NB4 (cell line): ENCODE results near the gene CNTNAP2.

Experiments used
- DNase-seq: peaks from one replicate; pipeline ENCODE4 v3.0.0; 2010; ENCODE audit warnings: low read depth
- H3K4me3 ChIP-seq: one replicate; pipeline ENCODE4 v1.5.1; 2011; ENCODE audit warnings: mild to moderate bottlenecking, low read depth, low read length, moderate library complexity
- CTCF ChIP-seq: IDR thresholded peaks from one replicate; pipeline ENCODE4 v1.5.1; 2012; ENCODE audit warnings: low read depth, low read length
- MAX ChIP-seq: IDR thresholded peaks from 2 replicates; pipeline ENCODE4 v1.6.1; 2011; ENCODE audit warnings: low read depth, low read length
- MYC ChIP-seq: IDR thresholded peaks from 2 replicates; pipeline ENCODE4 v1.6.1; 2011; ENCODE audit warnings: low read depth, low read length
- POLR2A ChIP-seq: IDR thresholded peaks from 2 replicates; pipeline ENCODE4 v1.6.1; 2011; ENCODE audit warnings: mild to moderate bottlenecking; ENCODE audit not compliant: insufficient read length; ENCODE audit errors: extremely low read depth

CNTNAP2 gene

GRCh38 chr7:148191391-148192065, 2074.9 kb downstream of the CNTNAP2 start:
- no peak overlapping the region for H3K4me3 ChIP-seq

GRCh38 chr7:148192491-148192890, 2075.9 kb downstream of the CNTNAP2 start:
- DNase-seq: peak; percentile 37
- H3K4me3 ChIP-seq: no peak overlapping the region
- no peak for TF ChIP-seq MYC
- TF ChIP-seq CTCF: no peak
- no peak for TF ChIP-seq POLR2A
- no peak for TF ChIP-seq MAX

More at GRCh38 chr7:148191391-148192065, 2074.9 kb downstream of the CNTNAP2 start:
- DNase-seq: peak; percentile 23
- TF ChIP-seq CTCF (no peak), POLR2A (no peak), MAX (no peak), MYC (no peak)

- TF ChIP-seq CTCF (no peak), MAX (no peak), POLR2A (no peak), MYC (no peak)
- no peak for DNase-seq
- no peak overlapping the region for H3K4me3 ChIP-seq
Measured at GRCh38 chr7:148201992-148202391, 2085.4 kb downstream of the CNTNAP2 start.

GRCh38 chr7:148204639-148205304, 2088.2 kb downstream of the CNTNAP2 start:
- TF ChIP-seq MAX: no peak
- no peak for TF ChIP-seq POLR2A
- TF ChIP-seq CTCF: no peak
- TF ChIP-seq MYC: no peak
- no peak for DNase-seq
- H3K4me3 ChIP-seq: no peak overlapping the region

GRCh38 chr7:148209643-148210190, 2093.1 kb downstream of the CNTNAP2 start:
- TF ChIP-seq POLR2A (no peak), CTCF (no peak), MYC (no peak), MAX (no peak)
- no peak overlapping the region for H3K4me3 ChIP-seq
- DNase-seq: no peak
